H1 (cell line): ENCODE measurements around the gene IQGAP3. TPM values are rescaled to one million over a fixed set of nuclear protein-coding genes. Genes with fewer than 3 reads are reported as not detected.

ENCODE experiments used
- CTCF ChIA-PET: fragments of 300-600 bp; sonication (Branson Sonifier 250); formaldehyde crosslinking; loops from one replicate; lab custom pipeline; 2021; ENCODE audit not compliant: partially characterized antibody; lab: Charles Lee
- POLR2A ChIA-PET: fragments of 300-600 bp; sonication (Branson Sonifier 250); formaldehyde crosslinking; loops from one replicate; lab custom pipeline; 2021; ENCODE audit warnings: inconsistent platforms; ENCODE audit not compliant: partially characterized antibody; lab: Charles Lee
- DNase-seq, 2 experiments: peaks; one replicate each; pipeline versions ENCODE4 v3.0.0 to v3.0.0-alpha.2; 2010 to 2022; ENCODE audit warnings: low spot score in 2 of 2, low read depth in 1 of 2, mixed read lengths in 1 of 2
- FAIRE-seq: peaks from 2 replicates; lab custom pipeline; 2011; peaks lifted over from hg19 to GRCh38; lab: Jason Lieb, UNC
- H2AFZ ChIP-seq: 2 replicates; pipeline ENCODE4 v1.8.1; 2012; ENCODE audit warnings: low read length, inconsistent platforms
- H2AK5ac ChIP-seq: 2 replicates; pipeline ENCODE4 v1.6.1; 2013; ENCODE audit warnings: low read depth, low read length
- H2BK120ac ChIP-seq: replicated peaks from 2 replicates; pipeline ENCODE3; 2013; ENCODE audit warnings: low read depth, low read length, inconsistent platforms
- H2BK12ac ChIP-seq: 2 replicates; pipeline ENCODE4 v1.6.1; 2013; ENCODE audit warnings: low read depth, low read length
- H2BK15ac ChIP-seq: 2 replicates; pipeline ENCODE4 v1.6.1; 2013; ENCODE audit warnings: low read length
- H2BK20ac ChIP-seq: 2 replicates; pipeline ENCODE4 v1.6.1; 2013; ENCODE audit warnings: low read length
- H2BK5ac ChIP-seq: 2 replicates; pipeline ENCODE4 v1.6.1; 2013; ENCODE audit warnings: low read depth, low read length
- H3K14ac ChIP-seq: 2 replicates; pipeline ENCODE4 v1.6.1; 2013; ENCODE audit warnings: inconsistent platforms; ENCODE audit not compliant: insufficient read length
- H3K18ac ChIP-seq: 2 replicates; pipeline ENCODE4 v1.6.1; 2013; ENCODE audit warnings: low read length; ENCODE audit errors: extremely low read depth
- H3K23ac ChIP-seq: 2 replicates; pipeline ENCODE4 v1.6.1; 2013; ENCODE audit warnings: inconsistent platforms; ENCODE audit not compliant: insufficient read length
- H3K23me2 ChIP-seq: 2 replicates; pipeline ENCODE4 v1.6.1; 2013; ENCODE audit warnings: low read depth, low read length
- H3K27ac ChIP-seq: 2 replicates; pipeline ENCODE4 v1.6.1; 2011; ENCODE audit warnings: low read depth, low read length, inconsistent platforms
- H3K27me3 ChIP-seq, 4 experiments: replicated peaks in 1 of 4; 1 replicate in 1 of 4; 2 replicates in 3 of 4; pipeline versions ENCODE4 v1.6.1 to v1.8.1; 2011 to 2013; ENCODE audit warnings: low read length in 3 of 4, mild to moderate bottlenecking in 3 of 4, inconsistent platforms in 2 of 4, mixed read lengths in 2 of 4, moderate library complexity in 1 of 4; ENCODE audit not compliant: control insufficient read depth in 3 of 4, insufficient read depth in 3 of 4; ENCODE audit errors: extremely low read depth in 1 of 4
- H3K36me3 ChIP-seq, 4 experiments: 2 replicates each; pipeline versions ENCODE4 v1.6.1 to v1.8.1; 2011 to 2013; ENCODE audit warnings: mild to moderate bottlenecking in 4 of 4, low read length in 3 of 4, moderate library complexity in 2 of 4, control low read depth in 1 of 4, inconsistent platforms in 1 of 4; ENCODE audit not compliant: insufficient read depth in 4 of 4, control insufficient read depth in 2 of 4
- H3K4ac ChIP-seq: replicated peaks from 2 replicates; pipeline ENCODE3; 2013; ENCODE audit warnings: low read length, low read depth, mixed read lengths, inconsistent platforms; ENCODE audit not compliant: insufficient read length
- H3K4me1 ChIP-seq, 4 experiments: replicated peaks in 1 of 4; 1 replicate in 1 of 4; 2 replicates in 3 of 4; pipeline versions ENCODE4 v1.6.1 to v1.8.1; 2011 to 2013; ENCODE audit warnings: low read length in 3 of 4, inconsistent platforms in 2 of 4, mixed read lengths in 1 of 4; ENCODE audit not compliant: insufficient read depth in 4 of 4, control insufficient read depth in 3 of 4
- H3K4me2 ChIP-seq, 2 experiments: 2 replicates each; pipeline versions ENCODE4 v1.6.1 to v1.8.1; 2011 to 2013; ENCODE audit warnings: low read depth in 2 of 2, low read length in 2 of 2, control low read depth in 1 of 2, inconsistent platforms in 1 of 2, mild to moderate bottlenecking in 1 of 2; ENCODE audit not compliant: insufficient read depth in 1 of 2
- H3K4me3 ChIP-seq, 4 experiments: fragments of 200-600, 300-600 bp in 1 of 4; sonication (generic), shearing (Covaris generic), sonication (Bioruptor Twin) in 1 of 4; 2 replicates each; pipeline versions ENCODE4 v1.5.1 to v1.8.1; 2011 to 2016; ENCODE audit warnings: low read length in 4 of 4, low read depth in 3 of 4, control low read depth in 2 of 4, inconsistent platforms in 2 of 4, mild to moderate bottlenecking in 2 of 4, mixed read lengths in 1 of 4, moderate library complexity in 1 of 4; ENCODE audit not compliant: insufficient read depth in 2 of 4; ENCODE audit errors: extremely low read depth in 1 of 4
- H3K56ac ChIP-seq: replicated peaks from 2 replicates; pipeline ENCODE3; 2013; ENCODE audit warnings: low read depth, mild to moderate bottlenecking, mixed read lengths, low read length, inconsistent platforms; ENCODE audit not compliant: insufficient read length
- H3K79me1 ChIP-seq: 2 replicates; pipeline ENCODE4 v1.6.1; 2013; ENCODE audit warnings: low read depth, low read length, control low read depth
- H3K79me2 ChIP-seq, 2 experiments: 2 replicates each; pipeline versions ENCODE4 v1.6.1 to v1.8.1; 2012 to 2013; ENCODE audit warnings: low read length in 2 of 2, mild to moderate bottlenecking in 2 of 2, inconsistent platforms in 1 of 2; ENCODE audit not compliant: insufficient read depth in 2 of 2, control insufficient read depth in 1 of 2
- H3K9ac ChIP-seq, 4 experiments: replicated peaks in 1 of 4; 1 replicate in 1 of 4; 2 replicates in 3 of 4; pipeline versions ENCODE4 v1.6.1 to v1.8.1; 2011 to 2013; ENCODE audit warnings: low read depth in 3 of 4, low read length in 3 of 4, control low read depth in 2 of 4, mild to moderate bottlenecking in 2 of 4, moderate library complexity in 2 of 4, inconsistent platforms in 1 of 4; ENCODE audit errors: extremely low read depth in 1 of 4
- H3K9me3 ChIP-seq, 2 experiments: 2 replicates each; pipeline versions ENCODE4 v1.6.1 to v1.8.1; 2012 to 2013; ENCODE audit warnings: mild to moderate bottlenecking in 2 of 2, moderate library complexity in 2 of 2, control low read depth in 1 of 2, inconsistent platforms in 1 of 2, low read depth in 1 of 2, low read length in 1 of 2, mixed read lengths in 1 of 2; ENCODE audit not compliant: insufficient read depth in 2 of 2
- H4K20me1 ChIP-seq, 2 experiments: replicated peaks in 1 of 2; 2 replicates each; pipeline versions ENCODE3 to v1.8.1; 2011 to 2013; ENCODE audit warnings: inconsistent platforms in 2 of 2, low read length in 2 of 2, mild to moderate bottlenecking in 1 of 2; ENCODE audit not compliant: insufficient read depth in 2 of 2, control insufficient read depth in 1 of 2
- H4K5ac ChIP-seq: 2 replicates; pipeline ENCODE4 v1.6.1; 2013; ENCODE audit warnings: low read length, low read depth, mixed read lengths, inconsistent platforms; ENCODE audit not compliant: insufficient read length
- H4K8ac ChIP-seq: 2 replicates; pipeline ENCODE4 v1.8.0; 2013; ENCODE audit warnings: mild to moderate bottlenecking, moderate library complexity, low read length, inconsistent platforms; ENCODE audit not compliant: insufficient read depth; ENCODE audit errors: extremely low read depth
- H4K91ac ChIP-seq: replicated peaks from 2 replicates; pipeline ENCODE3; 2013; ENCODE audit warnings: low read length, mixed read lengths, inconsistent platforms; ENCODE audit not compliant: insufficient read length
- ATF3 ChIP-seq: IDR thresholded peaks from 2 replicates; pipeline ENCODE4 v1.6.1; 2011; ENCODE audit warnings: low read depth, mild to moderate bottlenecking, low read length; ENCODE audit not compliant: insufficient read depth
- CEBPB ChIP-seq: IDR thresholded peaks from 2 replicates; pipeline ENCODE4 v1.6.1; 2012; ENCODE audit warnings: low read depth, low read length
- CHD1 ChIP-seq: IDR thresholded peaks from 2 replicates; pipeline ENCODE4 v1.6.1; 2012; ENCODE audit warnings: low read depth, low read length, improper control_type of control experiment
- CHD2 ChIP-seq: IDR thresholded peaks from 2 replicates; pipeline ENCODE4 v1.6.1; 2012; ENCODE audit warnings: low read length, improper control_type of control experiment
- FOSL1 ChIP-seq: IDR thresholded peaks from 2 replicates; pipeline ENCODE4 v1.6.1; 2011; ENCODE audit warnings: mild to moderate bottlenecking, low read depth, low read length, moderate library complexity; ENCODE audit not compliant: insufficient read depth
- SAP30 ChIP-seq: fragments of 300-600 bp; sonication (generic); IDR thresholded peaks from 2 replicates; pipeline ENCODE4 v1.7.1; 2012; ENCODE audit warnings: low read length, moderate library complexity, mild to moderate bottlenecking, inconsistent platforms; ENCODE audit not compliant: insufficient read depth, insufficient replicate concordance
- SIRT6 ChIP-seq: IDR thresholded peaks from one replicate; pipeline ENCODE4 v1.7.1; 2012; ENCODE audit warnings: low read length, inconsistent platforms
- SP4 ChIP-seq: IDR thresholded peaks from 2 replicates; pipeline ENCODE4 v1.6.1; 2012; ENCODE audit warnings: low read length, inconsistent platforms
- SRF ChIP-seq: IDR thresholded peaks from 2 replicates; pipeline ENCODE4 v1.6.1; 2011; ENCODE audit warnings: mild to moderate bottlenecking, low read depth, low read length, moderate library complexity
- whole genome bisulfite sequencing, 2 experiments: shearing (Covaris generic) in 1 of 2; methylation state at CpG; one replicate each; pipeline versions ENCODE4 v1.1.6 to v1.1.7; 2013 to 2015; ENCODE audit warnings: low lambda C conversion rate in 2 of 2, mixed read lengths in 2 of 2, inconsistent platforms in 1 of 2, low coverage in 1 of 2, missing lambda C conversion rate in 1 of 2; ENCODE audit not compliant: insufficient replicate concordance in 2 of 2, insufficient coverage in 1 of 2, insufficient read length in 1 of 2; ENCODE audit errors: extremely low coverage in 1 of 2, missing lambda C conversion rate in 1 of 2; 5-methylcytosine and 5-hydroxymethylcytosine counted together
- polyA plus RNA-seq, 7 experiments: library from polyadenylated mRNA; depleted of rRNA in 3 of 7; stranded (reverse) in 5 of 7; unstranded in 2 of 7; fragments of >200 nt in 5 of 7; fragments of 200-250 nt in 2 of 7; gene quantifications; 1 replicate in 5 of 7; 2 replicates in 1 of 7; 4 replicates in 1 of 7; pipeline versions ENCODE4 v1.2.1 to v1.2.3, GENCODE V29; 2011 to 2013; ENCODE audit warnings: missing spikeins in 2 of 7, mixed read lengths in 2 of 7
- total RNA-seq: library from RNA; stranded (reverse); fragmentation: NEBNext Ultra II Directional; extraction: Animal tissue kit (Norgen Biotek cat#: 25700); gene quantifications from 2 replicates; pipeline ENCODE4 v1.2.1, GENCODE V29; 2021
- TF ChIP-seq, protein P1 (sequence below), 3 experiments: IDR thresholded peaks; 1 replicate in 2 of 3; 2 replicates in 1 of 3; pipeline versions ENCODE4 v1.5.1 to v1.6.1; 2011; ENCODE audit warnings: low read length in 3 of 3, mild to moderate bottlenecking in 3 of 3, inconsistent platforms in 2 of 3, low read depth in 1 of 3, moderate library complexity in 1 of 3; ENCODE audit not compliant: insufficient read depth in 1 of 3; ENCODE audit errors: control extremely low read depth in 1 of 3
- TF ChIP-seq, protein P2 (sequence below): IDR thresholded peaks from 2 replicates; pipeline ENCODE4 v1.6.1; 2012; ENCODE audit warnings: inconsistent platforms

The IQGAP3 gene
- total and polyA plus RNA-seq, 2 of the 8 experiments (the other 6 are each of a cell fraction or from before 2014, with no cell fraction given) = 14.6 to 22.3 TPM

- Histone ChIP-seq H4K5ac (no peak overlapping the region), H3K4me3 (no peak overlapping the region), H3K9ac (no peak overlapping the region), H4K8ac (no peak overlapping the region), H3K4ac (no peak overlapping the region), H3K27me3 (no peaks in the 10 kb centered on the region), H2BK120ac (no peak overlapping the region), H3K23me2 (peaks cover 10% of the 10 kb centered on the region), H3K4me1 (peaks cover 0 to 10% (median 2%) of the 10 kb centered on the region in 4 experiments; a peak in 4 of 7 replicates), H3K56ac (no peak overlapping the region), H3K23ac (no peak overlapping the region), H2BK20ac (no peak overlapping the region), H4K91ac (no peak overlapping the region), H3K36me3 (peaks cover 19 to 53% (median 41%) of the 10 kb centered on the region in 4 experiments), H2BK5ac (no peak overlapping the region), H2BK12ac (no peak overlapping the region), H2BK15ac (no peak overlapping the region), H2AK5ac (no peak overlapping the region), H3K18ac (no peak overlapping the region), H2AFZ (no peak overlapping the region), H3K9me3 (no peaks in the 10 kb centered on the region), H3K14ac (no peak overlapping the region), H3K79me1 (0 out of 2 replicates have a peak, but pooled peaks cover 2% of the 10 kb centered on the region), H3K79me2 (no peaks in the 10 kb centered on the region), H3K27ac (no peak overlapping the region), H4K20me1 (peaks cover 0 to 6% of the 10 kb centered on the region in 2 experiments), H3K4me2 (no peak overlapping the region)
- WGBS, 2 experiments = 88% methylated on average over 8 of the region's 8 CpGs; no CpG with 5 or more reads in 1 of the 2 experiments
- ChIA-PET CTCF (interaction anchor here (0.8 to 5.3 kb wide), 11 partner anchors 8 to 91 kb away, joined by 3 to 45 read pairs (median 5); partner anchors contain the start of genes GPATCH4 and HAPLN2), POLR2A (interaction anchor here (0.7 to 5.1 kb wide), 10 partner anchors 8 to 104 kb away, joined by 3 to 66 read pairs (median 7); partner anchors contain the start of genes GPATCH4, MEF2D, NES and TTC24)
- FAIRE-seq (no peak), DNase-seq (no peak)
- no peak for TF ChIP-seq FOSL1
- TF ChIP-seq CEBPB = no peak
- no peak for TF ChIP-seq SAP30
- TF ChIP-seq, protein P1, sequence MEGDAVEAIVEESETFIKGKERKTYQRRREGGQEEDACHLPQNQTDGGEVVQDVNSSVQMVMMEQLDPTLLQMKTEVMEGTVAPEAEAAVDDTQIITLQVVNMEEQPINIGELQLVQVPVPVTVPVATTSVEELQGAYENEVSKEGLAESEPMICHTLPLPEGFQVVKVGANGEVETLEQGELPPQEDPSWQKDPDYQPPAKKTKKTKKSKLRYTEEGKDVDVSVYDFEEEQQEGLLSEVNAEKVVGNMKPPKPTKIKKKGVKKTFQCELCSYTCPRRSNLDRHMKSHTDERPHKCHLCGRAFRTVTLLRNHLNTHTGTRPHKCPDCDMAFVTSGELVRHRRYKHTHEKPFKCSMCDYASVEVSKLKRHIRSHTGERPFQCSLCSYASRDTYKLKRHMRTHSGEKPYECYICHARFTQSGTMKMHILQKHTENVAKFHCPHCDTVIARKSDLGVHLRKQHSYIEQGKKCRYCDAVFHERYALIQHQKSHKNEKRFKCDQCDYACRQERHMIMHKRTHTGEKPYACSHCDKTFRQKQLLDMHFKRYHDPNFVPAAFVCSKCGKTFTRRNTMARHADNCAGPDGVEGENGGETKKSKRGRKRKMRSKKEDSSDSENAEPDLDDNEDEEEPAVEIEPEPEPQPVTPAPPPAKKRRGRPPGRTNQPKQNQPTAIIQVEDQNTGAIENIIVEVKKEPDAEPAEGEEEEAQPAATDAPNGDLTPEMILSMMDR (IDR thresholded peaks at IDR 0.05; ENCODE audit: control extremely low read depth in 1 of 3, insufficient read depth in 1 of 3, low read depth in 1 of 3, low read length in 3 of 3) = no peak
- TF ChIP-seq, protein P2, sequence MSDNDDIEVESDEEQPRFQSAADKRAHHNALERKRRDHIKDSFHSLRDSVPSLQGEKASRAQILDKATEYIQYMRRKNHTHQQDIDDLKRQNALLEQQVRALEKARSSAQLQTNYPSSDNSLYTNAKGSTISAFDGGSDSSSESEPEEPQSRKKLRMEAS = no peak
- TF ChIP-seq ATF3 = no peak
- no peak for TF ChIP-seq SP4
- TF ChIP-seq CHD2 = no peak
- no peak for TF ChIP-seq CHD1
- no peak for TF ChIP-seq SRF
- TF ChIP-seq SIRT6 = no peak
These were observed 21.3 kb upstream of the IQGAP3 start for GRCh38 chr1:156593661-156593989.
